H1 (cell line): ENCODE measurements around the gene TFCP2L1. TPM values are rescaled to one million over a fixed set of nuclear protein-coding genes. Genes with fewer than 3 reads are reported as not detected.

Source experiments
- BCL11A ChIP-seq, 2 experiments: IDR thresholded peaks; one replicate each; pipeline ENCODE4 v1.6.1; 2011; ENCODE audit warnings: low read depth in 2 of 2, low read length in 2 of 2, mild to moderate bottlenecking in 2 of 2
- BRCA1 ChIP-seq: IDR thresholded peaks from 2 replicates; pipeline ENCODE4 v1.6.1; 2012; ENCODE audit warnings: low read depth, low read length, improper control_type of control experiment
- CBX5 ChIP-seq: fragments of 300-800, 300-1000 bp; sonication (generic); IDR thresholded peaks from 2 replicates; pipeline ENCODE4 v1.7.1; 2016; ENCODE audit warnings: antibody characterized with exemption, low read length, low read depth
- polyA plus RNA-seq, 7 experiments: library from polyadenylated mRNA; depleted of rRNA in 3 of 7; stranded (reverse) in 5 of 7; unstranded in 2 of 7; fragments of >200 nt in 5 of 7; fragments of 200-250 nt in 2 of 7; gene quantifications; 1 replicate in 5 of 7; 2 replicates in 1 of 7; 4 replicates in 1 of 7; pipeline versions ENCODE4 v1.2.1 to v1.2.3, GENCODE V29; 2011 to 2013; ENCODE audit warnings: missing spikeins in 2 of 7, mixed read lengths in 2 of 7
- total RNA-seq: library from RNA; stranded (reverse); fragmentation: NEBNext Ultra II Directional; extraction: Animal tissue kit (Norgen Biotek cat#: 25700); gene quantifications from 2 replicates; pipeline ENCODE4 v1.2.1, GENCODE V29; 2021
- TF ChIP-seq, protein P1 (sequence below): IDR thresholded peaks from 2 replicates; pipeline ENCODE4 v1.6.1; 2012; ENCODE audit warnings: low read length, inconsistent platforms

Gene TFCP2L1
- total and polyA plus RNA-seq, 2 of the 8 experiments (the other 6 are each of a cell fraction or from before 2014, with no cell fraction given): 1.5 to 3.8 TPM

DNA sequence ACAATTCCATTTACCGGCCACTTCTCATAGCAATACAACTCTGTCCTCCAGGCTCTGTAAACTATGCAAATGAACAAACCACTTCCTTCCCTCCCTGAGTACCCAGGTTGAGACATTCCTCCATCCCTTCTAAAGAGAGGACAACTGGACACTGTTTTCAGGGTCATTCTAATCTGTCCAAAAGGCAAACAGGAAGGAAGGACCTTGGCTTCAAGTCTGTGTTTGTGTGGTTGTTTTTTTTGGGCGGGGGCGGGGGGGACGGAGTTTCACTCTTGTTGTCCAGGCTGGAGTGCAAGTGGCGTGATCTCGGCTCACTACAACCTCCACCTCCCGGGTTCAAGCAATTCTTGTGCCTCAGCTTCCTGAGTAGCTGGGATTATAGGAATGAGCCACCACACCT, 3.3 kb downstream of the TFCP2L1 start (continued):
- TF ChIP-seq, protein P1, sequence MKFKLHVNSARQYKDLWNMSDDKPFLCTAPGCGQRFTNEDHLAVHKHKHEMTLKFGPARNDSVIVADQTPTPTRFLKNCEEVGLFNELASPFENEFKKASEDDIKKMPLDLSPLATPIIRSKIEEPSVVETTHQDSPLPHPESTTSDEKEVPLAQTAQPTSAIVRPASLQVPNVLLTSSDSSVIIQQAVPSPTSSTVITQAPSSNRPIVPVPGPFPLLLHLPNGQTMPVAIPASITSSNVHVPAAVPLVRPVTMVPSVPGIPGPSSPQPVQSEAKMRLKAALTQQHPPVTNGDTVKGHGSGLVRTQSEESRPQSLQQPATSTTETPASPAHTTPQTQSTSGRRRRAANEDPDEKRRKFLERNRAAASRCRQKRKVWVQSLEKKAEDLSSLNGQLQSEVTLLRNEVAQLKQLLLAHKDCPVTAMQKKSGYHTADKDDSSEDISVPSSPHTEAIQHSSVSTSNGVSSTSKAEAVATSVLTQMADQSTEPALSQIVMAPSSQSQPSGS: no peak
- TF ChIP-seq CBX5 (no peak), BRCA1 (no peak), BCL11A (IDR thresholded peaks at IDR 0.05; ENCODE audit: low read depth in 2 of 2, low read length in 2 of 2) (no peak)
